GM19468 (cell line): ENCODE measurements around the gene AGXT.
"Not testable (repeated sequence)": the region's sequence is repeated elsewhere in the genome, so short reads cannot be mapped to it uniquely, and the experiment has no call there.

Experiments used
- ATAC-seq: cut with Tn5 transposase; IDR thresholded peaks from one replicate; pipeline ENCODE4 v1.9.1; 2021; ENCODE audit warnings: mild to moderate bottlenecking, moderate library complexity, moderate number of reproducible peaks; ENCODE audit not compliant: unreplicated experiment; ENCODE audit errors: extremely low read depth

Gene AGXT

GRCh38 chr2:240839152-240840143 is 29.2 kb upstream of the AGXT start:
- ATAC-seq: no peak

DNA sequence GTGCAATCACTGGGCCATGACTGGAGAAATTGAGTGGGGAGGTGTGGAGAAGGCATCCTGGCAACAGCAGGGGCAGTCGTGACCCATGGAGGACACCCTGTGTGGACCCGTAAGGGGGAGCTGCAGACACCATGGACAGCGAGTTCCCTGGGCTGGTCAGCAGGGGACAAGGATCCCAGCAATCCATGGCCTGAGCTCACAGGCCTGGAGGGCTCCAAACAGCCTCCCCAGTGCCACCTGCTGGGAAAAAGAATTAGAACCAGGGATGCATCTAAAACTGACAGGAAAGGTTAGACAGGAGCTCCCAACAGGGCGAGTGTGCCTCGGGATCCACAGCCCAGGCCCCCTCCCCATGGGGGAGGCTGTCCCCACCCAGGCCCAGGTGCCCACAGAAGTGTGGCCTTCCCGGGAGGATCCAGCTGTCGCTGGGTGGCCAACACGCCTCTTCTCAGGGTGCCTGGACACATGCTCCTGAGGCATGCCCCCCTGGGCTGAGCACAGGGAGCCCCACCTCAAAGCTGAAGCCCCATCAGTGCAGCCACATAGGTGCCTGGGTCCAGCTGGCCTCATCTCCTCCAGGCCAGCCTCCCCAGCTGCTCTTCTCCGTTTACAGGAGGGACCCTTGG is 28.1 kb upstream of the AGXT start:
- no peak for ATAC-seq

DNA sequence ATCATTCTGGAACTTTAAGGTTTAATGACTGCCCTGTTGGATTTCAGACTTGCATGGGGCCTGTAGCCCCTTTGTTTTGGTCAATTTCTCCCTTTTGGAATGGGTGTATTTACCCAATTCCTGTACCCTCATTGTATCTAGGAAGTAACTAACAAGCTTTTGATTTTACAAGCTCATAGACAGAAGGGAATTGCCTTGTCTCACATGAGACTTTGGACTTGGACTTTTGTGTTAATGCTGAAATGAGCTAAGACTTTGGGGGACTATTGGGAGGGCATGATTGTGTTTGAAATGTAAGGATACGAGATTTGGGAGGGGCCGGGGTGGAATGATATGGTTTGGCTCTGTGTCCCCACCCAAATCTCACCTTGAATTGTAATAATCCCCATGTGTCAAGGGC is 22.3 kb upstream of the AGXT start:
- not testable (repeated sequence) for ATAC-seq

DNA sequence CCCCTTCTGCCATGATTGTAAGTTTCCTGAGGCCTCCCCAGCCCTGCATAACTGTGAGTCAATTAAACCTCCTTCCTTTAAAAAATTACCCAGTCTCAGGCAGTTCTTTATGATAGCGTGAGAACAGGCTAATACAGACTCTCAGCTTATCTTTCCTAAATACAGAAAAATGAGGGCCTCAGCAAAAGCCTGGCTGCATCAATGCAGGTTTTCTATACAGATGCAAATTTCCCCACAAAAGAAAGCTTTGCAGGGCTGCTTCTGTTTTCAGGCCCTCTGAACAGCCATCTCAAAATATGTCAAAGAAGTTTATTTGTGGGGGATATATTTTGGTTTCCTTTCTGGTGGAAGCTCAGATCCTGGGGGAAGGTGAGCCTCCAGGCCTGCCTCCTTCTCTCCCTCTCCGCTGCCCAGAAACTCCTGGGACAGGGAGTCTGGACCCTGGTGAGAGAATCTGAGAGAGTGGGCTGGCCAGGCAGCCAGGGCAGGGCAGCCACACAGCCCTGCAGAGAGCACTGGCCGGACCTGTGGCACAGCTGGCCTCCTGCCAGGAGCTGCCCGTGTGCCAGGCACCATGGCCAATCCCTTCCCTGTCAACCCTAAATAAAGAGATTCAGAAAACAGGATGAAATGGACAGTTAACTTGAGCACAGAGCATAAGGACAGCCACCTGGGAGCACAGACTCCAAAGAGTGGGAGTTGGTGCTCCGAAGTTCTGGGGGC is 21.6 kb upstream of the AGXT start:
- ATAC-seq: no peak

GRCh38 chr2:240847817-240848216 is 20.8 kb upstream of the AGXT start:
- no peak for ATAC-seq

GRCh38 chr2:240848900-240849680 is 19.5 kb upstream of the AGXT start:
- ATAC-seq: no peak

GRCh38 chr2:240850026-240850425 is 18.6 kb upstream of the AGXT start:
- no peak for ATAC-seq

DNA sequence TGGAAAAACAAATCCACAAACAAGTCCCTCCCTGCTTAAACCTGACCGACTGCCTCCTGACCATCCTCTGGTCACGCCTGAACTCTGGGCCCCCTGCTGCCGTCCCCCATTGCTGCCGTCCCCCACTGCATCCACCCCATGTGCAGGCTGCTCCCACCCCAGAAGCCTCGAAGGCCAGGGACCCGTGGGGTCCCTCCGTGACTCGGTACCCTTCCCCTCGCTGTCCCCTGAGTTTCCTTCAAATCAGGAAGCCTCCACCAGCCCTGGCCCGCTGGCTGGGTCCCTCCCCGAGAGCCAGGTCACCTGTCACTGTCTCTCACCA is 17.9 kb upstream of the AGXT start:
- no peak for ATAC-seq

DNA sequence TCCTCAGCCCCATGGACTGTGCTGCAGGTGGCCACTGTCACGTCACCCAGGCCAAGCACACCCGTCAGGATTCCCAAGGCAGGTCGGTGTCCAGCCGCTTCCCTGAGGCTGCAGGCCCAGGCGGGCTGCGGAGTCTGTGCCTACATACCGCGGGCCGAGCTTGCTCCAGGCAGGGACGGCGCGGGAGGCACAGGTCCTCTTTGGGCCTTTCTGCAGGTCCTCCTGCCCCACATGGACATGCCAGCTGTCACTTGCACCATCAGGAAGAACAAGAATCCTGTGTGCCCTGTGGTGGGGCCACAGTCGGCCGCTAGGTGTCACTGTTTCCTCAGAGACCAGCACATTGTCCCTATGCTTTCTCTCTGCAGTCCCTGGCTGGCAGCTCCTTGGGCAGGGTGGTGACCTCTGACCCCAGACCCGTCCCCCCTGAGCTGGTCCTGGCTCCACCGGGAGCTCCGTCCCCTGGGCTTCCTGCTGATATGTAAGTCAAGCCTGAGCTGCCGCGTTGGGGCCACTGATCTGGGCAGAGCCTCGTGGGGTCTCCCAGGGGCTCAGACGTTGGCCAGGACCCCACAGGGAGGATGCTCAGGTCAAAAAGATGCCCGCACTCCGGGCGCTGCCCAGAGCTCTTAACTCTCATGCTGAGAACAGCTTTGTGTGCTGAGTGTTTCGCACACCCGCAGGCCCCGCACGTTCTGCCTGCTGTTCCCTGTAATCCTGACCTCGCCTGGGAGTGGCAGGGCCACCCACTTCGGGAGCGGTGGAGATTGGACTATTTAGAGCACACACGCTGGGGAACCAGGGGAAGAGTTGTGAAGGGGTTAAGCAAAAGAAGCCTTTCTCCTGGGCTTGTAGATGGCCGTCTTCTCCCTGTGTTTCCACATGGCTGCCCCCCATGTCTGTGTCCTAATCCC is 17.3 kb upstream of the AGXT start:
- ATAC-seq: no peak

DNA sequence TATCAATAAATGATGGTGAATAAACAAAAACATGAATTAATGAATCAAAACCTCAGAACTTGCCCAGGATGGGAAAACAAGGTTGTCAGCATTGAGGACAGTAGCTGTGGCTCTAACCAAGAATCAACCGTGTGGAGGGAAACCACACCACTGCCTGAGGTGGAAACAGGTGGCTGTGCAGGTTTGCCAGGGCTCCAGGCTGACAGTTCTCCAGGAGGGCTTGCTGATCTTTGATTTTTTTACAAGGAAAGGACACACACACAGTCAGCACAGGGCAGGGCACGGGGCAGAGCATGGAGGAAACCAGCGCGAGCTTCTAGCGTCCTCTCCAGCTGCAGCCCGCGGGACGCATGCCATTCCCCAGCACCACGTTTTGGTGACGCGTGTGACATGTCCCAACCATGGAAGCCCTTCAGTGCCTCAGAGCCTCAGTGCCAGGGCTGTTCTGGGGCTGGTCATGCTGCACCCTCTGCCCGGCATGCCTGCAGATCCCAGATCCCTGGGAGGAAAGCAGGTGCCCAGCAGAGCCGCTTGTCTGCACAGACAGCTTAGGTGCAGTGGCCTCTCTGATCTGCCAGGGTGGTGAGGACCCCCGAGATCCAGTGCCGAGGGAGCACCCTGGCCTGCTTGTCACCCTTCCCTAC is 15.8 kb upstream of the AGXT start:
- ATAC-seq: no peak

GRCh38 chr2:240855670-240856069 is 13.0 kb upstream of the AGXT start:
- ATAC-seq: no peak

DNA sequence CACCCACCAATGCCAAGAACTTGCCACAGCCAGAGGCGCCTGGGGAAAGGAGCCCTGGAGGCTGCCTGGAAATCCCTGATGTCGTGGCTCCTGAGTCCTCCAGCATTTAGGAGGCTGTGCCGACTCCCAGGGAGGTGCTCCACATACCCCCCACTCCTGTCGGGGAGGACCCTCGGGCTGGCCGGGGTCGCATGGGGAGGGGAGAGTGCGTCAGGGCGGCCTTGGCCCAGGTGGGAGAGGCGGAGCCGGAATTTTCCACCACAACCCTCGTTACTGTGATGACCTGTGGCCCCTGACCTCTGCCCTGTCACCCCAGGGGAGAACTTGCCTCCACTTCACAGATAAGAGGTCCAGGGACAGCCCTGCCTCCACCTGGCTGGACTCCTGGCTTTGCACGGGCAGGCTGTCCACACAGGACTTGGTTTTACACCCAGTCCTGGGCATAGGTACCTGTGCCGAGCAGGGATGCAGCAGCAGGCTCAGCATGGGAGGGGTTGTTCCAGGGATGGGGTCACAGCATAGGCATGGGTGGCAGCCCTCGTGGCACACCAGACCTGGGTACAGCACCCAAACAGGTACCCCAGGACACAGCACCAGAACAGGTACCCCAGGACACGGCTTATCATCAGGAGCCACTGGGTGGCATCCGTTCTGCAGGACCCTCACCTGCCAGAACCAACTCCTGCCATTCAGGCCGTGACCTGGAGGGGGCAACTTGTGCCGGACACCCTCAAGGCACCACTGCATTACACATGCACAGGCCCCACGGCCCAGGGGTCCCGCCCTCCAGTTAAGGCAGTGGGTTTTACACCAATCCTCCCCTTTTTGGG is 12.3 kb upstream of the AGXT start:
- no peak for ATAC-seq

DNA sequence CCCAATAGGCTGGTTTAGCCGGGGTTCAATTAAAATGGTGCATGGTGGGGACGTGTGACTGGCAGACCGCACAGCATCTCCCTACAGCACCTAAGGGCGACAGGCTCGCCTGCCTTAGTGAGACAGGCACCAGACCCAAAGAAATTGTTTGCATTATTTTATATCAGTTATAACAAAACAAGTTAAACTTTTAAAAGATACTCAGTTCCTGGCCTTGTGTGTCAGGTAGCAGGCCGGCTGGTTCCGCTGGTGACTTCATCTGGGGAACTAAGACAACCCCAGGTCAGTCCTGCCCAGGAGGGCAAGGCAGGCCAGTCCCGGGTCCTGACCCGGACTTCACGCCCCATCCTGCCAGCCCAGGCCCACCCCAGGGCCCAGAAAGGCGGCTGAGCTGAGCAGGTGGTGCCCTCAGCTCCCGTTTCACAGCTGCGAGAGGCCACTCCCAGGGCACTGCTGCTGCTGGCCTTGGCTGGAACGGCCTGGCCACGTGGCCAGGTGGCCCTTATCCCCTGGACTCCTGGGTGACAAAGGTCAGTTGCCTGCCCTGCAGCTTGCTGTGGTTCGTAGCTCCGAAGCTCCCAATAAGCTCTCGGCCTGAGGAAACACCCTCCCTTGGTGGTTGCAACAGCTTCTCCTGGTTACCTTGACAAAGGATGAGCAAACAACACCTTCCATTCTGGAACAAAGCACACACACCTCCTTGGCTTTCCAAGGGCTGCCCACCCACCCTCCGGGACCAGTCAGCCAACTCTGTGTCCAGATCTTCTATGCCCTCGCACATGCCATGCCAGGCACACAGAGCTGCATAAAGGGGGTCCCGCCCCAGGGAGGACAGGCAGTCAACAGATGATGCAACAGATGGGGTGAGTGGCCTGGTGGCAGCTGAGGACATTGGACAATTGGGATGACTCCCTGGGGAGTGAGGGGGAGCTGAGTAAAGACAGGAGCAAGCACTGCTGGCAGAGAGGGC is 11.3 kb upstream of the AGXT start:
- no peak for ATAC-seq

DNA sequence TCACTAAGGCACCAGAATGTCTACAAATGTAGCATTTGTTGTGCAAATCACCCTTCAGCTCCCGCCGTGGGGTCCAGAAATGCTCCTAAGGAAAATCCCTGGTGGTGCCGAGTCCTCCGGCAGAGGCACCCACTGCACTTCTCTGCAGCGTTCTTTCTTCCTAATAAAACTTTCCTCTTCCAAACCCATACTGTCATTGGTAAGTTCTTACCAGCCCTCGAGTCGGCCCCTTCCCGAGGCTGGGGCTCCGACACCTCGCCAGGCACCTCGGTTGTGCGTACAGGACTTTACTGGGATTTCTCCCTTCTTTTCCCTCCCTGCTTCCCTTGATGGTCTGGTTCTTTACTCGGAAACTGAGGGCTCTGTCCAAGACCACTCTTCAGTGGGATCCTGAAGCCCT is 10.3 kb upstream of the AGXT start:
- ATAC-seq: no peak

GRCh38 chr2:240858871-240859270 is 9.8 kb upstream of the AGXT start:
- ATAC-seq: no peak

DNA sequence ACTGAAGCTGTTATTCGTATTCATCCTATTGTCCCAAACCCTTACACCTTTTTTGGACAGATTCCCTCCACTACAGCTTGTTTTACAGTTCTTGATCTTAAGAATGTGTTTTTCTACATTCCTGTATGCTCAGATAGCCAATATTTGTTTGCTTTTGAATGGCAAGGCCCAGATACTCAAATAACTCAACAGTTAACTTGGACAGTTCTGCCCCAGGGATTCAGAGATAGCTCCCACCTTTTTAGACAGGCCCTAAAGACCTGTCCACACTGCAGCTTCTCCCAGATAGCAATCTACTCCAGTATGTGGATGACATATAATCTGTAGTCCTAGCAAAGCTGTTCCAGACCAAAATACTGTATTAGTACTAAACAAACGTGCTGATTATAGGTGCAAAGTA is 7.1 kb upstream of the AGXT start:
- ATAC-seq: no peak

GRCh38 chr2:240864475-240864874 is 4.1 kb upstream of the AGXT start:
- ATAC-seq: no peak
